HG02759 (cell line): ENCODE measurements around the gene TTC39A.

Source experiments
- ATAC-seq: cut with Tn5 transposase; IDR thresholded peaks from one replicate; pipeline ENCODE4 v1.9.1; 2021; ENCODE audit warnings: mild to moderate bottlenecking, moderate library complexity; ENCODE audit not compliant: unreplicated experiment

The TTC39A gene

GRCh38 chr1:51330331-51331201 is at the start of gene TTC39A:
Gene TTC39A, minus strand, starts transcription at chr1:51330562. Its CDS starts 85 bp downstream, at chr1:51330477.
- no peak for ATAC-seq

DNA sequence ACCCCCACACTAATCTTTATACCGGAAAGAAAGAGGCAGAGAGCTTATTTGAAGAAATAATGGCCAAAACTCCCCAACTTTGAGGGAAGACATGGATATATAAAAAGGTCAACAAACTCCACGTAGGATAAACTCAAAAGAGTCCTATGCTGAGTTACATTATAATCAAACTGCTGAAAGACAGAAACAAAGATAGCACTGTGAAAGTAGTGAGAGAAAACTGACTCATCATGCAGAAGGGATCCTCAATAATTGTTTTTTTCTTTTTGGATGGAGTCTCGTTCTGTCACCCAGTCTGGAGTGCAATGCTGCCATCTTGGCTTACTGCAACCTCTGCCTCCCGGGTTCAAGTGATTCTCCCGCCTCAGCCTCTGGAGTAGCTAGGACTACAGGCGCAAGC is 48.5 kb upstream of the TTC39A start:
- ATAC-seq, result no peak

DNA sequence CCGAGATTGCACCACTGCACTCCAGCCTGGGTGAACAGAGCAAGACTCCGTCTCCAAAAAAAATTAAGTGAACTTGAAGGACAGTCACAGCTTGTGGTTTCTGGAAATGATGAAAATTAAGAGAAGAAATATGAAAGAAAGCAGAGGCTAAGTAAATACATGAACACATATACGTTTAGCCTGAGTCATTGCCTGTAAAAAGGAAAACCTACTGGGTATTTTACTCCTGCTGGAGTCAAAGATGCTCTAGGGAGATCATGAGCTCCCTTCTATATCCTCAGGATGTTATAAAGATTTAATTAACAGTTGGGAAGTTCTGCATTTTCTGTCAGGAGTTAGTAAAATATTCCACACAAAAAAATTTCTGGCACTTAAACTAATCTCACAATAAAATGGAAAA is 43.5 kb upstream of the TTC39A start:
- ATAC-seq, result no peak

DNA sequence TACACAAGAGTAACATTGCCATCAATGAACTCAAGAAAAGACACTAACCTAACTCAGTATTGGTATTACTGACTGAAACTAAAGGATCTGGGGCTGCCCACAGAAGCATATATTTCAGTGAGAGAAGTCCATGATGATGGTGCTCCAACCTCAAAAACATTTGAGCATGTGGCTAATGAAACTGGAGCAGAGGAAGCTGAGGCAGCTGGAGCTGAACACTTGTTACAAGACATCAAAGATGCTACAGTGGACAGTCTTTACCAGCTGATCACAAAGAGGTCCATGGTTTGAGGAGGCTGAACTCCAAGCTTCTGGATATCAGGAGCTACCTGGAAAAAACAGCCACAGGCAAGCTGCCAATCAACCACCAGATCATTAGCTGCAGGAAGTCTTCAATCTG is 42.2 kb upstream of the TTC39A start:
- no peak for ATAC-seq

- no peak for ATAC-seq
Observed at GRCh38 chr1:51369171-51369570, 38.8 kb upstream of the TTC39A start.

DNA sequence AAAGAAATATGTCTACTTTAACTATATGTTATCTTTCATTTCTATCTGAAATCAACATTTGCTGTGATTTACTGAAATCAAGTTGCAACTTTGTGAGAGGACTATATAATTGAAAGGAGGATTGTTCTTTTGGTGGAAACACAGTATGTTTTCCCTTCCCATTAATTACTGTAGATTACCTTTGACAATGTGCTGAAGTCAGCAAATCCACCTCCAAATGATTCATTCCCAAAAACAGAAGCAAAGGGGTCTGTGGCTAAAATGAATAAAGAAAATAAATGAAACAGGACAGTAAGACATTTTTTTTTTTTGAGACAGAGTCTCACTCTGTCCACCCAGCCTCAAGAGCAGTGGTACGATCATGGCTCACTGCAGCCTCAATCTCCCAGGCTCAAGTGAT is 35.4 kb upstream of the TTC39A start:
- no peak for ATAC-seq

GRCh38 chr1:51359879-51360278 is 29.5 kb upstream of the TTC39A start:
- no peak for ATAC-seq

DNA sequence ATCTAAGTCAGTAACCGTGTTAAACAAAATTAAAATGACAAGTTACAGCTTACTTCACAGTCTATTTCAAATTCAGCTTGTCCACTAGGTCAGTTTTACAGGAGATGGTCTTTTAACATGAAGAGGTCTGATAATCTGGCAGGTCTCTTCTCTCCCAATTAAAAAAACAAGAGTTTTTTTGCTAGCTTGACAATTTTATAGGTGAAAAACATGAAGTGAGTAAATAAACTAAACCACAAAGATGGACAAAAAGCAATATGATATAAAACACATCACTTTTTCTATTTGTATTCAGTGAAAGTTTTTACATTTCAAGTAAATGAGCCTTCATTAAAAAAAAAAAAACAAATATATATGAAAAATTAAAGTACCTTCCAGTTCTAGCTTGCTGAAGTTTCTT is 25.0 kb upstream of the TTC39A start:
- no peak for ATAC-seq

DNA sequence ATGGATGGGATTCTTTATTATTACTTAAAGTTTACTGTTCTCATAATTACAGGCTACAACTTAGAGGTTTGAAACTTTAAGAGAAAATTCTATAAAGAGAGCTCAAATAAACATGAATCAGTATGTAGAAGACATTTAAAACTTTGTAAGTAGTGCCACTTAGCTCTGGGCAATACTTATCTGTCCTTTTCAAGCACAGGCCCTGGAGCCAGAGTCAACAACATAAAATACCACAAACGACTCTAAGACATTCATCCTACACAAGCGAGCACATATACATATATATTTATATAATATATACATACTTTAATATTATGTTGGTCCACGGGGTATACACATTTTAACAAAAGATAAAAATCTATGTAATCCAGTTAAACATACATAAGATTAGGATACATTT is 24.1 kb upstream of the TTC39A start:
- no peak for ATAC-seq

DNA sequence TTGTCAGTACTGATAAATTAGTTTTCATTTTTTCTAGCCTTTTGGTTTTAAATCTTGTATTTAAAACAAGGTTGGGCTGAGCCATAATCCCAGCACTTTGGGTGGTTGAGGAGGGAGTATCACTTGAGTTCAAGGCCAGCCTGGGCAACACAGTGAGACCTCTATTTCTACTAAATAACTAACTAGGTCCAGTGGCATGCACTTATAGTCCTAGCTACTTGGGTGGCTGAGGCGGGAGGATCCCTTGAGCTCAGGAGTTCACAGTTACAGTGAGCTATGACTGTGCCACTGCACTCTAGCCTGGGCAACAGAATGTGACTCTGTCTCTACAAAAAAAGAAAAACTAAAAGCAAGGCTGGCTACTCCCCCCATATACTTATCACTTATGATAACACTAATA is 21.5 kb upstream of the TTC39A start:
- no peak for ATAC-seq

- no peak for ATAC-seq
Observed at GRCh38 chr1:51349862-51350261, 19.5 kb upstream of the TTC39A start.

DNA sequence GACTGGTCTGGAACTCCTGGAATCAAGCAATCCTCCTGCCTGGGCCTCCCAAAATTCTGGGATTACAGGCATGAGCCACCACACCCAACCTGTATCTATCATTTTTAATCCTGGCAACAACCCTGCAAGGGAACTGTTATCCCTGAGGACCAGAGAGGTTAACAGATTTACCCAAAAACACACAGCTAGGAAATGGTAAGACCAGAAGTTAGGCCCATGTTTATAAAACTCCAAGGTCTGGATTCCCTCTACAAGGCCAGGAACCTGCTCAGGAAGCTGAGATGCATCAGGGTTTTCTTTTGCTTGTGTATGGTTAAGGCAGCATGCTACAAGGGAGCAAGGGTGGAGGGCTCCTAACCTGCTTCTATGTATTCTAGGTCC is 17.8 kb upstream of the TTC39A start:
- ATAC-seq, result no peak

DNA sequence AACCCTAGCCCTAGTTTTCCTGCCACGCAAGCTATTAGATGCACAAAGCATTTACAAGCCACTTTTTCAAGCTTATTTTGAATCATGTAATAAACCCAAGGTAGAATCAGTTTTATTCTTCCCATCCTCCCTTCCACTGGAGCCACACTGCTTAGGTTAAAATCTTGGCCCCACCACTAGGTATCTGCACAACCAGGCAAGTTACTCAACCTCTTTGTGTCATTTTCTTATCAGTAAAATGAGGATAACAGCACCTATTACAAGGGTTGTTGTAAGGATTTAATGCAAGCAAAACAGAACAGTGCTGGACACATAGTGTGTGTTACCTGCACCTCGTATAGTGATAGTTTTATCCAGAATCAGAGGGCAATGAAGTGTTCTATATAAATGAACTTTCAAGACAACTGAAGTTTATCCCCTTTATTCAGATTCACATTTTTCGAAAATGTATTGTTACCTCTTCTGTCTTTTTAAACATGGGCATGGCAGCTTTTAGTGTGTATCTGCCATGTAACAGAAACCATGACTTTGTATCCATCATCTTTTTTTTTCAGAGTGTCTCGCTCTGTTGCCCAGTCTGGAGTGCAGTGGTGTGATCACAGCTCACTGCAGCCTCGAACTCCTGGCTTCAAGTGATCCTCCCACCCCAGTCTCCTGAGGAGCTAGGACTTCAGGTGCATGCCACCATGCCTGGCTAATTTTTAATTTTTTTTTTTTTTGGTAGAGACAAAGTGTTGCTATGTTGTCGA is 17.2 kb upstream of the TTC39A start:
- ATAC-seq, result no peak

DNA sequence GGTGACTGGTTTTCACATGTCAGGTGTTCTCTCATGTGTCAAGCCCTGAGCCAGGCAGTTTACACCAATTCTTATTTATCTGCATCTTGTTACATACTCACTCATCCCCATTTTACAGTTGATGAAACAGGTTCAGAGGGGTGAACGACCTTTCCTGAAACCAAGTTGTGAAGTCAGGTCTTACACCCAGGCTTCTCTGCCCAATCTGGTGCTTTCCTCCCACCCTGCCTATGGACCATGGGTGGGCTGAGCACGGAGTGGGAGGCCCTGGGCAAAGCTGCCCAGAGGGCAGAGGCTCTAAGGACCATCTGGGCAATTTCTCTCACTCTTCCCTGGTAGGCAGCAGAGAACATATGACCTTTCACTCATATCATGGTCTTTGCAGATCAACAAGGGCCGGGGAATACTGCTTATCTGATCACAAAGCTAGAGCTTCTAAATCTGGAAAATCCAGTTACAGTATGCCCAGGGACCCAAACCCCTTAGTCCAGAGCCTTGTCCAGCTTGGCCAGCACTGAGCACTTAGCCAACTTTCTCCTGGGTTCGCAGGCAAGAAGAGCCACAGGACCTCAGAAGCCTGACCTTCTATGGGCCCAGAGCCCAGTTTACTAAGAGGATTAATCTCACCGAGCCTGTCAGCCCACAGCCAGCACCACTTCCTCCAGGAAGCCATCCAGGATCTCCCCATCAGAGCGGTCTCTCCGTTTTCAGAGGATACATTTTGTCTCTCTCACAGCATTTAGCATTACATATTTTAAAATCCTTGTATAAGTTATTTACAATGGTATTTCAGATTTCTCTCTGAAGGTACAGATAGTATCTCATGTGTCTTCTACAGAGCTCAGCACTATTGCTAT is 16.0 kb upstream of the TTC39A start:
- ATAC-seq, result no peak

GRCh38 chr1:51345300-51345687 is 14.9 kb upstream of the TTC39A start:
- ATAC-seq, result no peak

DNA sequence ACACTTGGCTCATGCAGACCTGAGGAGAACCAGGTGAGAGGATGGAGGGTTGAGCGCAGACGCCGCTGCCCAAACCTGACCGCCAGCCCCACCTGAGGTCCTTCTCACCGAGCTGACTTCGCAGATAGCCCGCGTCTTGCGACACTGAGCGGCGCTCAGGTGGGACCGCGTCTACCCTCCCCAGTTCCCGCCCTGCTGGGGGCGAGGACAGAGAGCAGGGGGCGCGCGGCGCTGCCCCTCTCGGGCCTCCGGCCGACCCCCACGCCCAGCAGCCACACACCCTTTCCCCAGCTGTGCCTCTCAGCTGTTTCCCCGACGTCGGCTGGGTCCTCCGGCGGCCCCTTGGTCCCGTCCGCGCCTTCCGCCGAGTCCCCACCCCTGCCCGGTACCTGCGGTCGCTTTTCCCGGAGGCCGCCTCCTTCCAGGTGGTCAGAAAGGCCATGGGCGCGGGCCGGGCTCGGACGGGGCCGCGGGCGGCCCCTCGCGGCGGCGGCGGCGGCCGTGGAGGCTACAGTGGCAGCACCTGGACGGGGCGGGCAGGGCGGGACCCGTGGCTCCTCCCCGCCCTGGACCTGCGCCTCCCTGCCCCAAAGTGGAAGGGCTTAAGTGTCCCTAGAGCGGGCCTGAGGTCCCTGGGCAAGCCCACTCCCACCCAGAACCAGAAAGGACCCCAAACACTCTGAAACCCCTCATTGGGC is 14.4 kb upstream of the TTC39A start:
- ATAC-seq, result peak; percentile 43

DNA sequence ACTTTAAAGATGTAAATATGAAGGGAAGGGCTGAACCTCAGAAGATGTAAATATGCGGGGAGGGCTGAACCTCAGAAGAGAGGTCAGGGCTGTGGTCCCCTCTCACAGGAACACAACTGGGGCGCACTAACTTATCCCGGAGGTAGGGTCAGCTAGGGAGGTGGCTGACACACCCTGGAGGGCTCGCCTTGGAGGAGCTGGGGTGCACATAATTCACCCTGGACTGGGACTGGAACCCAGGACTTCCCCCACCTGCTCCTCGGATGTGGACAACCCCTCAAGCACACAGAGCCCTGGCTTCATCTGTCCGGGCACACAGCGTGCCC is 13.9 kb upstream of the TTC39A start:
- no peak for ATAC-seq

GRCh38 chr1:51343624-51344023 is 13.3 kb upstream of the TTC39A start:
- ATAC-seq, result no peak

DNA sequence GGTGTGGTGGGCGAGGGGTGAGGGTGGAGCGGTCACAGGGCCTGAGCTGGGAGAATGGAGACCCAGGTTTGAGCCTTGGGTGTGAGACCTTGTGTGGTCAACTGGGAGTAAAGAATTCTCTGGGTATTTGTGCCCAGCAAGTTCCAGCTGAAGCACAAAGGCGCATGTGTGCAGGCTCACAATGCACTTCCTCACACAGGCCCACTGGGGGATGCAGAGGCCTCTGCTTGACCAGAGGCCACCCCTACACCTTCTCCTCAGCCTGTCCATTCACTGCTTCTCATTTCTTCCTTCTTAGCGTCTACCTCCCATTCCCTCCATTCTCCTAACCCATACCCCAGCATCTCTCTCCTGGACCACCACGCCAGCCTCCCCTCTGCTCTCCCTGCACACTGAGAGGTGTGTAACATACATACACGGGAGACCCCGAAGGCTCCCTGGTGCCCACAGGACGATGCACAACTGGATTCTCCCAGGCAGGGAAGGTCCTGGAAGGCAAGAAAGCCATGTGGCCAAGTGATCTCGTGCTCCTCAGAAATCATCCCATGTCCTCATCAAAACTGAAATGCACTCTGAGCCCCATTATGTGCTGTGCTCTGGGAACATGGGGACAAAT is 12.3 kb upstream of the TTC39A start:
- ATAC-seq, result no peak

- peak; percentile 58 for ATAC-seq
Observed at GRCh38 chr1:51341876-51342496, 11.6 kb upstream of the TTC39A start.
